Uterus (tissue), 2 donors: ENCODE measurements around the gene PUS10.

Source experiments
- POLR2A ChIP-seq, 2 donors: fragments of 450-650 bp; IDR thresholded peaks; one replicate each; pipeline ENCODE4 v1.6.1; 2016; ENCODE audit warnings: antibody characterized with exemption in 2 of 2, mild to moderate bottlenecking in 1 of 2, moderate library complexity in 1 of 2
- TF ChIP-seq, protein P1 (sequence below), 4 experiments: fragments of 200-600 bp in 2 of 4; fragments of 450-650 bp in 2 of 4; sonication (generic) in 2 of 4; IDR thresholded peaks; one replicate each; pipeline ENCODE4 v1.5.1; 2016 to 2019; ENCODE audit warnings: antibody characterized with exemption in 4 of 4, mild to moderate bottlenecking in 2 of 4, moderate library complexity in 1 of 4

DNA sequence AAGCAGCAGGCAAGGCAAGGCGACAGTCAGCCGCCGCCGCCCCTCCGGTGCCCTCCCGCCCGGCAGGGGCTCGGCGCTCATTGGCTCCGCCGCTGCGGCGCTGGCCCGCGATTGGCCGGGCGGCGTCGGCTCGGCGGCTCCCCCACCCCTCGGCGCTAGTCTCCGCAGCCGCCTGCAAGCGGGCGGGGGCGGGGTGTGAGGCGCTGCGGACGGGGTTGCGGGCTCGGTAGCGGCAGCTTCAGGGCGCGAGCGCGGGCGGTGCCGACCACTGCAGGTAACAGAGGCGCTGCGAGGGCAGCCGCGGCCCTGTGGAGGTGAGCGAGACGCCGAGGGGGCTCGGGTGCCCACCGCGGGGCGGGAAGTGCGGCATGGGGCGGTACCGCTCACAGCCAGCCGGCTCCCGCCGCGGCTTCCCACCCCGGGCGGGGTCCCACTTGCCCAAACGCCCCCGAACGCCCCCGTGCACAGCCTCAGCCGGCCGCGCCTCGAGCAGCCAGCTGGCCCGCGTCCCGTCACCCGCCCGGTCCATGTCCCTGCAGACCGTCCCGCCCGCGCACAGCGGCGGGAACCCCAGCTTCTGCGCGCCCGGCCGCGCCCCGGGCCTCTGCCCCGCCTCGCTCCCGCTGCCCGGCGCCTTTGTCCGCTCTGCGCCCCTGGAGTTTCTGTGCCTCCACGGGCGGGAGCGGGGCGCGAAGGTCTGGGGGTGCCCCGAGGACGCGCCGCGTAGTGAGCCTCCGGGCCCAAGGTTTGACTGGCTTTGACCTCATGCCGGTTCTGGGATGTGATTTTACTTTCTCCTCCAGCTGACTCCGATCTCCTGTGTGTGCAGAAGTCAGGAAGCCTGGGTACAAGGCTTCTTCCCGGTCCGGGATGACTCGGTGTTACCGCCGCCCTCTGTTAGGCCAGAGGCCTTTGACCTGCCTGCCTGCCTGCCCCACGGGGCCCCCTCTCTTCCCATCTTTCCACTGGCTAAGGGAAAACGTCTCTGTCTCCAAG is 48.0 kb upstream of the PUS10 start, which contains the start of gene SANBR:
- TF ChIP-seq, protein P1, sequence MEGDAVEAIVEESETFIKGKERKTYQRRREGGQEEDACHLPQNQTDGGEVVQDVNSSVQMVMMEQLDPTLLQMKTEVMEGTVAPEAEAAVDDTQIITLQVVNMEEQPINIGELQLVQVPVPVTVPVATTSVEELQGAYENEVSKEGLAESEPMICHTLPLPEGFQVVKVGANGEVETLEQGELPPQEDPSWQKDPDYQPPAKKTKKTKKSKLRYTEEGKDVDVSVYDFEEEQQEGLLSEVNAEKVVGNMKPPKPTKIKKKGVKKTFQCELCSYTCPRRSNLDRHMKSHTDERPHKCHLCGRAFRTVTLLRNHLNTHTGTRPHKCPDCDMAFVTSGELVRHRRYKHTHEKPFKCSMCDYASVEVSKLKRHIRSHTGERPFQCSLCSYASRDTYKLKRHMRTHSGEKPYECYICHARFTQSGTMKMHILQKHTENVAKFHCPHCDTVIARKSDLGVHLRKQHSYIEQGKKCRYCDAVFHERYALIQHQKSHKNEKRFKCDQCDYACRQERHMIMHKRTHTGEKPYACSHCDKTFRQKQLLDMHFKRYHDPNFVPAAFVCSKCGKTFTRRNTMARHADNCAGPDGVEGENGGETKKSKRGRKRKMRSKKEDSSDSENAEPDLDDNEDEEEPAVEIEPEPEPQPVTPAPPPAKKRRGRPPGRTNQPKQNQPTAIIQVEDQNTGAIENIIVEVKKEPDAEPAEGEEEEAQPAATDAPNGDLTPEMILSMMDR (IDR thresholded peaks at IDR 0.05), result peak in 1 of 4 experiments; percentile 5
- peak; percentile 16 to 65 for TF ChIP-seq POLR2A (IDR thresholded peaks at IDR 0.05)
